ENCODE measurements around the gene SIN3A.
A peak's percentile ranks its signal among the peaks of the same experiment; 100 is the strongest.
"Not testable (repeated sequence)": the region's sequence is repeated elsewhere in the genome, so short reads cannot be mapped to it uniquely, and the experiment has no call there.

Gene SIN3A

GRCh38 chr15:75346796-75347221, 104.7 kb downstream of the SIN3A start, which contains the start of gene NEIL1:
Gene NEIL1, plus strand, starts transcription at chr15:75347039. Its CDS starts 1,867 bp downstream, at chr15:75348906.
- H3K27ac ChIP-seq (ENCODE audit: low read depth, low read length) = peak within 1 kb of the TSS; percentile 83
- TF ChIP-seq EZH2phosphoT487 (conservative IDR thresholded peaks at IDR 0.05; ENCODE audit: low read length) = no peak
- H4K20me1 ChIP-seq (ENCODE audit: low read depth, low read length) = no peaks in the 10 kb centered on the region
- H3K9ac ChIP-seq (ENCODE audit: low read length) = peak within 1 kb of the TSS; percentile 54
- peak within 1 kb of the TSS; percentile 36 for H2AFZ ChIP-seq (ENCODE audit: low read depth, low read length, severe bottlenecking)
- no peaks in the 10 kb centered on the region for H3K27me3 ChIP-seq (ENCODE audit: low read length)
- peaks cover 16% of the 10 kb centered on the region for H3F3A ChIP-seq (ENCODE audit: insufficient read depth)
- peak within 1 kb of the TSS; percentile 66 for H3K4me3 ChIP-seq (ENCODE audit: insufficient read depth, low read length, poor library complexity, severe bottlenecking)
- no peaks in the 10 kb centered on the region for H3K36me3 ChIP-seq (ENCODE audit: low read length)
- H3K9me2 ChIP-seq (replicated peaks; ENCODE audit: insufficient read depth, low read length) = no peaks in the 10 kb centered on the region
- H3K4me2 ChIP-seq (ENCODE audit: low read depth, low read length, poor library complexity, severe bottlenecking) = peak within 1 kb of the TSS; percentile 73
- peaks cover 14% of the 10 kb centered on the region; the same call in 1 of the 2 replicates for H3K9me3 ChIP-seq (ENCODE audit: insufficient read depth, low read length)
- H3K79me2 ChIP-seq (ENCODE audit: insufficient read depth, low read length) = no peaks in the 10 kb centered on the region

DNA sequence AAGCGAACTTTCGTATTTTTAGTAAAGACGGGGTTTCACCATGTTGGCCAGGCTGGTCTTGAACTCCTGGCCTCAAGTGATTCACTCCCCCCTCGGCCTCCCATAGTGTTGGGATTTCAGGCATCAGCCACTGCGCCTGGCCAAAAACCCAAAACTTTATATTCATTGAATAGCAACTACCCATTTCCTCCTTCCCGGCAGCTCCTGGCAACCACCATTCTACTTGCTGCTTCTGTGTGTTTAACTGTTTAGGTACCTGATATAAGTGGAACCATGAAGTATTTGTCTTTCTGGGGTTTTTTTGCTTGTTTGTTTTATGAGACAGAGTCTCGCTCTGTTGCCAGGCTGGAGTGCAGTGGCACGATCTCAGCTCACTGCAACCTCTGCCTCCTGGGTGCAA, 107.5 kb downstream of the SIN3A start:
- H3K79me2 ChIP-seq (ENCODE audit: insufficient read depth, low read length); H3K27ac ChIP-seq (ENCODE audit: low read depth, low read length); H3K4me2 ChIP-seq (ENCODE audit: low read depth, low read length, poor library complexity, severe bottlenecking); H3K27me3 ChIP-seq (ENCODE audit: low read length); H3K4me3 ChIP-seq (ENCODE audit: insufficient read depth, low read length, poor library complexity, severe bottlenecking); H3K9me2 ChIP-seq (replicated peaks; ENCODE audit: insufficient read depth, low read length); H3K9me3 ChIP-seq (ENCODE audit: insufficient read depth, low read length); H2AFZ ChIP-seq (ENCODE audit: low read depth, low read length, severe bottlenecking); H3K36me3 ChIP-seq (ENCODE audit: low read length); H4K20me1 ChIP-seq (ENCODE audit: low read depth, low read length); H3K9ac ChIP-seq (ENCODE audit: low read length): not testable (repeated sequence)
- peaks cover 12% of the 10 kb centered on the region for H3F3A ChIP-seq (ENCODE audit: insufficient read depth)

DNA sequence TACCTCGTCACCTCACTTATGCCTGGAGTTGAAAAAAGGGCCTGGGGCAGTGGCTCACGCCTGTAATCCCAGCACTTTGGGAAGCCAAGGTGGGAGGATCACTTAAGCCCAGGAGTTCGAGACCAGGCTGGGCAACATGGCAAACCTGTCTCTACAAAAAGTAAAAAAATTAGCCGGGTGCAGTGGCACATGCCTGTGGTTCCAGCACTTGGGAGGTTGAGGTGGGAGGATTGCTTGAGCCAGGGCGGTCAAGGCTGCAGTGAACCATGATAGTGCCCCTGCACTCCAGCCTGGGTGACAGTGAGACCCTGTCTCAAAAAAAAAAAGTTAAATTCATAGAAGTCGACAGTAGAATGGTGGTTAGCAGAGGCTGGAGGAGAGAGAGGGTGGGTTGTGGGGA, 109.3 kb downstream of the SIN3A start:
- no peak overlapping the region for H3K4me3 ChIP-seq (ENCODE audit: insufficient read depth, low read length, poor library complexity, severe bottlenecking)
- no peak overlapping the region for H3K9ac ChIP-seq (ENCODE audit: low read length)
- H3K9me3 ChIP-seq (ENCODE audit: insufficient read depth, low read length) = no peaks in the 10 kb centered on the region
- H3K9me2 ChIP-seq (replicated peaks; ENCODE audit: insufficient read depth, low read length) = no peaks in the 10 kb centered on the region
- no peak overlapping the region for H3K27ac ChIP-seq (ENCODE audit: low read depth, low read length)
- no peaks in the 10 kb centered on the region for H3K79me2 ChIP-seq (ENCODE audit: insufficient read depth, low read length)
- H3K27me3 ChIP-seq (ENCODE audit: low read length) = no peaks in the 10 kb centered on the region
- H2AFZ ChIP-seq (ENCODE audit: low read depth, low read length, severe bottlenecking) = no peak overlapping the region
- no peaks in the 10 kb centered on the region for H4K20me1 ChIP-seq (ENCODE audit: low read depth, low read length)
- no peaks in the 10 kb centered on the region for H3K36me3 ChIP-seq (ENCODE audit: low read length)
- peaks cover 12% of the 10 kb centered on the region for H3F3A ChIP-seq (ENCODE audit: insufficient read depth)
- no peak overlapping the region for H3K4me2 ChIP-seq (ENCODE audit: low read depth, low read length, poor library complexity, severe bottlenecking)
- TF ChIP-seq EZH2phosphoT487 (conservative IDR thresholded peaks at IDR 0.05; ENCODE audit: low read length) (no peak), CTCF (IDR thresholded peaks at IDR 0.05; ENCODE audit: insufficient read depth, low read length, poor library complexity, severe bottlenecking) (no peak)

GRCh38 chr15:75339531-75340240, 111.8 kb downstream of the SIN3A start:
- TF ChIP-seq EZH2phosphoT487 (conservative IDR thresholded peaks at IDR 0.05; ENCODE audit: low read length) (no peak), CTCF (IDR thresholded peaks at IDR 0.05; ENCODE audit: insufficient read depth, low read length, poor library complexity, severe bottlenecking) (no peak)
- Histone ChIP-seq H3K9me2 (replicated peaks; ENCODE audit: insufficient read depth, low read length) (no peaks in the 10 kb centered on the region), H2AFZ (ENCODE audit: low read depth, low read length, severe bottlenecking) (no peak overlapping the region), H4K20me1 (ENCODE audit: low read depth, low read length) (no peaks in the 10 kb centered on the region), H3K9me3 (ENCODE audit: insufficient read depth, low read length) (no peaks in the 10 kb centered on the region), H3K27me3 (ENCODE audit: low read length) (no peaks in the 10 kb centered on the region), H3K36me3 (ENCODE audit: low read length) (no peaks in the 10 kb centered on the region), H3F3A (ENCODE audit: insufficient read depth) (no peaks in the 10 kb centered on the region), H3K4me2 (ENCODE audit: low read depth, low read length, poor library complexity, severe bottlenecking) (no peak overlapping the region), H3K4me3 (ENCODE audit: insufficient read depth, low read length, poor library complexity, severe bottlenecking) (no peak overlapping the region), H3K9ac (ENCODE audit: low read length) (no peak overlapping the region), H3K79me2 (ENCODE audit: insufficient read depth, low read length) (0 out of 2 replicates have a peak, but pooled peaks cover 3% of the 10 kb centered on the region), H3K27ac (ENCODE audit: low read depth, low read length) (no peak overlapping the region)
